GM12878 (cell line): ENCODE measurements around the gene POLN. TPM values are rescaled to one million over a fixed set of nuclear protein-coding genes. Genes with fewer than 3 reads are reported as not detected.
A peak's percentile ranks its signal among the peaks of the same experiment; 100 is the strongest.

Experiments
- ATAC-seq: fragments of 200-7000 bp; cut with Tn5 transposase; 3 replicates; pipeline ENCODE4 v1.9.1; 2020; ENCODE audit warnings: mild to moderate bottlenecking, moderate library complexity
- BruUV-seq: library from RNA; stranded (reverse); fragments of 400-500 nt; replicated peaks from 2 replicates; lab custom pipeline; 2021; lab: Mats Ljungman, UMichigan
- CTCF ChIA-PET: fragments of 300-600 bp; sonication (Branson Sonifier 250); formaldehyde crosslinking; extraction: SDS; loops from one replicate; lab custom pipeline; 2021; ENCODE audit warnings: inconsistent platforms; lab: Yijun Ruan, JAX
- POLR2A ChIA-PET: fragments of 350-600 bp; formaldehyde crosslinking; extraction: SDS; loops from one replicate; lab custom pipeline; 2021; ENCODE audit warnings: inconsistent platforms; lab: Charles Lee
- RAD21 ChIA-PET: fragments of 300-600 bp; sonication (Branson Sonifier 250); formaldehyde crosslinking; loops from one replicate; lab custom pipeline; 2023; ENCODE audit warnings: antibody characterized with exemption; ENCODE audit not compliant: unreplicated experiment; lab: Charles Lee
- SMC1A ChIA-PET: fragments of 300-600 bp; sonication (Branson Sonifier 250); formaldehyde crosslinking; loops from one replicate; lab custom pipeline; 2023; ENCODE audit not compliant: unreplicated experiment, uncharacterized antibody; lab: Charles Lee
- DNase-seq: peaks from one replicate; pipeline ENCODE4 v3.0.0-alpha.2; 2011; ENCODE audit warnings: low read depth, low spot score
- FAIRE-seq: peaks from 3 replicates; lab custom pipeline; 2011; peaks lifted over from hg19 to GRCh38; lab: Jason Lieb, UNC
- H2AFZ ChIP-seq: 2 replicates; pipeline ENCODE4 v1.6.0; 2011; ENCODE audit warnings: low read depth, low read length, control low read depth; ENCODE audit not compliant: control insufficient read depth
- H3K27ac ChIP-seq: 2 replicates; pipeline ENCODE4 v1.5.1; 2011; ENCODE audit warnings: control low read depth; ENCODE audit not compliant: control insufficient read depth, insufficient read depth
- H3K27me3 ChIP-seq, 2 experiments: replicated peaks in 1 of 2; 2 replicates each; pipeline versions ENCODE4 v1.6.0 to v1.6.1; 2011; ENCODE audit warnings: low read length in 1 of 2; ENCODE audit not compliant: control insufficient read depth in 2 of 2, insufficient read depth in 2 of 2
- H3K36me3 ChIP-seq, 2 experiments: 2 replicates each; pipeline ENCODE4 v1.5.1; 2011; ENCODE audit warnings: low read length in 1 of 2; ENCODE audit not compliant: control insufficient read depth in 2 of 2, insufficient read depth in 2 of 2
- H3K4me1 ChIP-seq: 2 replicates; pipeline ENCODE4 v1.6.1; 2011; ENCODE audit warnings: mild to moderate bottlenecking, low read length, moderate library complexity, mixed read lengths; ENCODE audit not compliant: control insufficient read depth, insufficient read depth
- H3K4me2 ChIP-seq: 2 replicates; pipeline ENCODE4 v1.6.0; 2011; ENCODE audit warnings: control low read depth; ENCODE audit not compliant: control insufficient read depth, insufficient read depth
- H3K4me3 ChIP-seq: fragments of 200-600 bp; sonication (generic); 2 replicates; pipeline ENCODE4 v1.5.1; 2016
- H3K79me2 ChIP-seq: 2 replicates; pipeline ENCODE4 v1.6.0; 2011; ENCODE audit warnings: low read length; ENCODE audit not compliant: control insufficient read depth, insufficient read depth
- H3K9ac ChIP-seq: 2 replicates; pipeline ENCODE4 v1.8.0; 2011; ENCODE audit warnings: low read length, control low read depth, mixed read lengths; ENCODE audit not compliant: control insufficient read depth, insufficient read depth
- H3K9me3 ChIP-seq: replicated peaks from 3 replicates; pipeline ENCODE4 v1.5.1; 2011; ENCODE audit warnings: mild to moderate bottlenecking, low read length; ENCODE audit not compliant: control insufficient read depth, insufficient read depth
- H4K20me1 ChIP-seq: 2 replicates; pipeline ENCODE4 v1.6.0; 2011; ENCODE audit not compliant: control insufficient read depth, insufficient read depth
- BCL3 ChIP-seq: IDR thresholded peaks from 2 replicates; pipeline ENCODE4 v1.6.1; 2011; ENCODE audit warnings: borderline replicate concordance, low read depth, mild to moderate bottlenecking, moderate library complexity, low read length; ENCODE audit not compliant: insufficient read depth, poor library complexity, severe bottlenecking
- HDGF ChIP-seq: fragments of 450-650 bp; IDR thresholded peaks from 2 replicates; pipeline ENCODE4 v1.6.1; 2016; ENCODE audit warnings: antibody characterized with exemption
- MEF2A ChIP-seq: IDR thresholded peaks from 2 replicates; pipeline ENCODE4 v1.6.1; 2011; ENCODE audit warnings: low read depth, mild to moderate bottlenecking, low read length, moderate library complexity; ENCODE audit not compliant: insufficient read depth
- MXI1 ChIP-seq: fragments of 150-350 bp; IDR thresholded peaks from 2 replicates; pipeline ENCODE4 v1.6.1; 2011; ENCODE audit warnings: low read depth, mild to moderate bottlenecking, inconsistent platforms, low read length, improper control_type of control experiment
- WGBS: methylation state at CpG from one replicate; pipeline ENCODE4 v1.1.6; 2016; ENCODE audit warnings: low lambda C conversion rate; ENCODE audit not compliant: insufficient replicate concordance, insufficient coverage; ENCODE audit errors: missing lambda C conversion rate; 5-methylcytosine and 5-hydroxymethylcytosine counted together
- in situ Hi-C: fragments of 300-500 bp; cut with MboI; formaldehyde crosslinking; loops from 9 replicates; pipeline ENCODE4 v1.14.3; 2018; ENCODE audit warnings: mixed read lengths
- intact Hi-C: fragments of 100-400 bp; cut with micrococcal nuclease; formaldehyde crosslinking; loops from one replicate; pipeline ENCODE4 v1.14.2; 2022; ENCODE audit not compliant: unreplicated experiment
- polyA plus RNA-seq, 11 experiments: library from polyadenylated mRNA; depleted of rRNA in 4 of 11; unstranded in 6 of 11; stranded (reverse) in 5 of 11; fragments of >200 nt; fragmentation: Nextera tagmentation in 4 of 11; fragmentation: Illumina TruSeq in 1 of 11; extraction: Ambion mirVana in 4 of 11; extraction: Trizol in 1 of 11; gene quantifications; 1 replicate in 1 of 11; 2 replicates in 10 of 11; pipeline versions ENCODE4 v1.2.1 to v1.2.3, GENCODE V29; 2011 to 2016; ENCODE audit warnings: inconsistent platforms in 2 of 11, missing spikeins in 2 of 11, low read depth in 1 of 11
- total RNA-seq, 4 experiments: library from RNA; depleted of rRNA in 3 of 4; stranded (reverse); fragments of >200 nt in 3 of 4; fragmentation: Illumina TruSeq in 1 of 4; extraction: Trizol in 1 of 4; gene quantifications; 2 replicates each; pipeline versions ENCODE4 v1.2.1 to v1.2.3, GENCODE V29; 2013 to 2021

Gene POLN
- total and polyA plus RNA-seq, 10 of the 15 experiments (the other 5 are each of a cell fraction or from before 2014, with no cell fraction given): 0.09 to 2.0 (median 0.95) TPM; not detected in 1

DNA sequence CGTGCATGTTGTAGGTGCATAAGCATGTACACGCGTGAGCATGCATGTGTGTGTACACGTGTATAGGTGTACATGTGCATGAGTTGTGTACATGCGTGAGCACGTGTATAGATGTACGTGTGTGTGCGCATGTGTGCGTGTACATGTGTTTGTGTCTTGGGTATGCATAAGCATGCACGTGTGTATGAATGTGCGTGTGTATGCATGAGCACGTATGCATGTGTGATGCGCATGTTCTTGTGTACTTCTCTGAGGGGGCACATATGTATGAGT, 173.8 kb downstream of the POLN start:
- H3K27ac ChIP-seq: no peak overlapping the region
- SMC1A ChIA-PET: no interaction called here
- WGBS: 78% methylated on average over 13 of the region's 13 CpGs
- H4K20me1 ChIP-seq: no peaks in the 10 kb centered on the region
- no peaks in the 10 kb centered on the region for H3K4me1 ChIP-seq
- TF ChIP-seq MEF2A (no peak), BCL3 (peak; percentile 64)
- intact Hi-C loops (no loop called here), in situ Hi-C loops (no loop called here)
- no peak overlapping the region for H3K4me2 ChIP-seq
- DNase-seq: no peak
- POLR2A ChIA-PET: no interaction called here
- H3K79me2 ChIP-seq: no peaks in the 10 kb centered on the region
- no peak for ATAC-seq
- RAD21 ChIA-PET: no interaction called here
- no peak for FAIRE-seq
- H3K9ac ChIP-seq: no peak overlapping the region
- H3K4me3 ChIP-seq: no peak overlapping the region
- CTCF ChIA-PET: no interaction called here
- BruUV-seq: no TSS peak
- no peaks in the 10 kb centered on the region for H3K9me3 ChIP-seq
- H3K27me3 ChIP-seq: no peaks in the 10 kb centered on the region
- H3K36me3 ChIP-seq: no peaks in the 10 kb centered on the region
- no peak overlapping the region for H2AFZ ChIP-seq

- DNase-seq (no peak), ATAC-seq (no peak; the same call in 2 of the 3 replicates), FAIRE-seq (no peak)
- H3K79me2 ChIP-seq: no peaks in the 10 kb centered on the region
- H3K27me3 ChIP-seq: no peaks in the 10 kb centered on the region
- H3K9me3 ChIP-seq: no peaks in the 10 kb centered on the region
- no peak overlapping the region for H2AFZ ChIP-seq
- CTCF ChIA-PET: no interaction called here
- POLR2A ChIA-PET: no interaction called here
- RAD21 ChIA-PET: no interaction called here
- no peaks in the 10 kb centered on the region for H3K4me1 ChIP-seq
- no peak overlapping the region for H3K27ac ChIP-seq
- H3K4me2 ChIP-seq: no peak overlapping the region
- H3K9ac ChIP-seq: no peak overlapping the region
- intact Hi-C loops: no loop called here
- TF ChIP-seq HDGF (no peak), MXI1 (no peak)
- no peaks in the 10 kb centered on the region for H3K36me3 ChIP-seq
- no peaks in the 10 kb centered on the region for H4K20me1 ChIP-seq
- SMC1A ChIA-PET: no interaction called here
- no TSS peak for BruUV-seq
- no peak overlapping the region for H3K4me3 ChIP-seq
- in situ Hi-C loops: no loop called here
- WGBS: 49% methylated on average over 26 of the region's 26 CpGs
These were observed 174.3 kb downstream of the POLN start for GRCh38 chr4:2067446-2068197.
